ENCODE measurements around the gene NPTX1.

GRCh38 chr17:80509311-80509710, 32.9 kb upstream of the NPTX1 start:
- no peak for TF ChIP-seq POLR2A (IDR thresholded peaks at IDR 0.05; ENCODE audit: low read depth, low read length)
- no peak for TF ChIP-seq POLR2AphosphoS5 (IDR thresholded peaks at IDR 0.05; ENCODE audit: low read depth, low read length)
- TF ChIP-seq TAF1 (IDR thresholded peaks at IDR 0.05; ENCODE audit: low read depth, low read length), result no peak
- no peak for TF ChIP-seq PAX5 (IDR thresholded peaks at IDR 0.05; ENCODE audit: insufficient read depth, low read length, severe bottlenecking)
- TF ChIP-seq SPI1 (IDR thresholded peaks at IDR 0.05; ENCODE audit: low read depth, low read length), result no peak
- no peak for TF ChIP-seq POU2F2 (IDR thresholded peaks at IDR 0.05; ENCODE audit: low read depth, low read length)

Measured in GM12891 (cell line).